Mucosa of descending colon (tissue), 3 donors: ENCODE measurements around the gene UGT1A9. TPM values are rescaled to one million over a fixed set of nuclear protein-coding genes. Genes with fewer than 3 reads are reported as not detected.

Experiments used
- ATAC-seq: fragments of 200-7000 bp; cut with Tn5 transposase; one replicate; pipeline ENCODE4 v1.9.1; 2020; ENCODE audit warnings: mild to moderate bottlenecking, moderate library complexity
- DNase-seq, 3 donors: peaks; one replicate each; pipeline ENCODE4 v3.0.0-alpha.2; 2020
- H3K36me3 ChIP-seq: fragments of 200-600 bp; one replicate; pipeline ENCODE4 v1.8.0; 2021; ENCODE audit warnings: low read depth, mild to moderate bottlenecking
- H3K4me1 ChIP-seq: fragments of 200-600 bp; one replicate; pipeline ENCODE4 v1.8.0; 2021; ENCODE audit warnings: low read depth, mild to moderate bottlenecking
- H3K4me3 ChIP-seq: fragments of 200-600 bp; one replicate; pipeline ENCODE4 v1.8.0; 2021; ENCODE audit warnings: mild to moderate bottlenecking
- H3K9me3 ChIP-seq: fragments of 200-600 bp; one replicate; pipeline ENCODE4 v1.8.0; 2021; ENCODE audit warnings: mild to moderate bottlenecking
- CTCF ChIP-seq: fragments of 200-600 bp; IDR thresholded peaks from one replicate; pipeline ENCODE4 v1.8.0; 2022; ENCODE audit warnings: antibody characterized with exemption, mild to moderate bottlenecking
- intact Hi-C, 2 donors: fragments of 100-400 bp; cut with DNase I in 1 of 2; cut with micrococcal nuclease in 1 of 2; formaldehyde crosslinking; loops; one replicate each; pipeline versions ENCODE4 v1.11.0 to v1.11.1; 2022; cut with DNase I, micrococcal nuclease
- total RNA-seq, 3 donors: library from RNA; stranded (reverse); fragmentation: NEBNext Ultra II Directional in 2 of 3; extraction: Animal tissue kit (Norgen Biotek cat#: 25700) in 2 of 3; gene quantifications; one replicate each; pipeline versions ENCODE4 v1.2.1 to v1.2.4, GENCODE V29; 2021 to 2023
- donor health status: DM: no; HTN: no; CAD: no; lungs with moderate emphysema.
- donor health status: DM: no; HTN: no; CAD: no.
- donor health status: DM: no; HTN: yes; CAD: no.

The UGT1A9 gene
- total RNA-seq, 3 donors from 2014 or later: 3.6 to 11.4 (median 4.0) TPM

DNA sequence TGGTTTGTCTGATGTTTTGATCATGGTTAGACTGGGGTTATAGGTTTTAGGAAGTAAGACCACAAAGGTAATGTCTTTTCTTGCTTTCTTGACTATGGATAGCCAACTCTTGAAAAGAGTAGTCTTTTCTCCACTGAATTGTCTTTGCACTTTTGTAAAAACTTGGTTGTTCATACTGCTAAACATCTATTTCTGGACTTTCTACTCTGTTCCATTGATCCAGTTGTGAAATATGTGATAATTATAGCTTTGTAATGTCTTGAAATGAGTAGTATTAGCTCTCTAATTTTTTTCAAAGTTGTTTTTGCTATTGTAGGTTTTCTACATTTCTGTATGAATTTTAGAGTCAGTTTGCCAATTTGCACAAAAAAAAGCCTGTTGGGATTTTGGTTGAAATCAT lies 13.1 kb upstream of the UGT1A9 start:
- no peak for ATAC-seq
- no peak for DNase-seq

DNA sequence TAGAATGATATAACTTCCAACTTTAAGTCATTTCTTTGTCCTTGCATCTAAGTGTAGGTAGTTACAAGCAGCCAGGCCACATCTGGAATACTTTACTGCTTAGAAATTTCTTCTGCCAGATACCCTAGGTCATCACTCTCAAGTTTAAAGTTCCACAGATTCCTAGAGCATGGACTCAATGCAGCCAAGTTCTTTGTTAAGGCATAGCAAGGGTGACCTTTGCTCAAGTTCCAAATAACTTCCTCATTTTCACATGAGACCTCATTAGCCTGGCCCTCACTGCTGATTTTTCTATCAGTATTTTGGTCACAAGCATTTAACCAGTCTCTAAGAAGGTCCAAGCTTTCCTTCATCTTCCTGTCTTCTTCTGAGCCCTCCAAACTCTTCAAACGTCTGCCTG lies 7.8 kb upstream of the UGT1A9 start:
- no peak for TF ChIP-seq CTCF
- no peak for ATAC-seq

More for the DNA sequence above, 13.1 kb upstream of the UGT1A9 start:
- Histone ChIP-seq H3K4me1 (no peaks in the 10 kb centered on the region), H3K4me3 (no peak overlapping the region), H3K36me3 (no peaks in the 10 kb centered on the region), H3K9me3 (no peaks in the 10 kb centered on the region)
- TF ChIP-seq CTCF: no peak
- intact Hi-C loops: no loop called here

GRCh38 chr2:233668605-233669260 lies 3.0 kb upstream of the UGT1A9 start:
- intact Hi-C loops: no loop called here
- Histone ChIP-seq H3K4me1 (no peaks in the 10 kb centered on the region), H3K9me3 (no peaks in the 10 kb centered on the region), H3K4me3 (no peak overlapping the region), H3K36me3 (no peaks in the 10 kb centered on the region)
- DNase-seq (no peak), ATAC-seq (no peak)
- TF ChIP-seq CTCF: no peak

More for the DNA sequence above, 7.8 kb upstream of the UGT1A9 start:
- Histone ChIP-seq H3K4me3 (no peak overlapping the region), H3K9me3 (no peaks in the 10 kb centered on the region), H3K36me3 (no peaks in the 10 kb centered on the region), H3K4me1 (no peaks in the 10 kb centered on the region)
- intact Hi-C loops: no loop called here
- DNase-seq: no peak

GRCh38 chr2:233672886-233673285 lies 1.2 kb downstream of the UGT1A9 start:
- no peak for TF ChIP-seq CTCF
- Histone ChIP-seq H3K4me1 (no peaks in the 10 kb centered on the region), H3K9me3 (no peaks in the 10 kb centered on the region), H3K4me3 (no peak overlapping the region), H3K36me3 (no peaks in the 10 kb centered on the region)
- intact Hi-C loops: no loop called here
- ATAC-seq: no peak
- DNase-seq: no peak

DNA sequence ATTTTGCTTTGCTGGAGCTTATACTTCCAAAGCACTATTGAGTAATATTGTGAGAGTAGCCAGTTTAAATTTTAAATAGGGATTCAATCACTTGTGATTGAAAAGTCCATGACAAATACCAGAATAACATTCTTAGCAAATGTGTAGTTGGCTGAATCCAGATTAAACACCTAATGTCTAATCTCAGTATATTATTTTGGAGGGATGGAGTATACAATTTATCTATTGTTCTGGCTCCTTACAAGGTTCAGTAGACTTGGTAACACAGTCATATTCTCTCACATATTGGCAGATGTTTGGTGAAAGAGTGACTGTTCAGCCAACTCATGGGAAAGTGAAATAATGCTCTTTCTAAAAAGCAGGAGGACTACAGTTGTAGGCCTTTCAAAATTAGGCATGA lies 2.2 kb downstream of the UGT1A9 start:
- ATAC-seq: no peak
- Histone ChIP-seq H3K9me3 (no peaks in the 10 kb centered on the region), H3K4me1 (no peaks in the 10 kb centered on the region), H3K36me3 (no peaks in the 10 kb centered on the region), H3K4me3 (no peak overlapping the region)
- intact Hi-C loops: no loop called here
- TF ChIP-seq CTCF: no peak
- no peak for DNase-seq

GRCh38 chr2:233674314-233674713 lies 2.6 kb downstream of the UGT1A9 start:
- ATAC-seq (no peak), DNase-seq (no peak)
- H3K9me3 ChIP-seq: no peaks in the 10 kb centered on the region
- H3K4me1 ChIP-seq: no peaks in the 10 kb centered on the region
- no peaks in the 10 kb centered on the region for H3K36me3 ChIP-seq
- no peak for TF ChIP-seq CTCF
- no peak overlapping the region for H3K4me3 ChIP-seq
- intact Hi-C loops: no loop called here
